HepG2 (cell line): Measurements from ENCODE around the gene NOBOX. TPM values are rescaled to one million over a fixed set of nuclear protein-coding genes. Genes with fewer than 3 reads are reported as not detected.
A peak's percentile ranks its signal among the peaks of the same experiment; 100 is the strongest.

Experiments used
- ATAC-seq: fragments of 200-7000 bp; cut with Tn5 transposase; 3 replicates; pipeline ENCODE4 v1.9.1; 2020; ENCODE audit warnings: mild to moderate bottlenecking, moderate library complexity
- BruUV-seq: library from RNA; stranded (reverse); fragments of 400-500 nt; replicated peaks from 2 replicates; lab custom pipeline; 2021; lab: Mats Ljungman, UMichigan
- CTCF ChIA-PET: fragments of 300-600 bp; formaldehyde crosslinking; extraction: SDS; loops from one replicate; lab custom pipeline; 2021; ENCODE audit warnings: low total read pairs, inconsistent platforms, low intra/inter-chr PET ratio; lab: Yijun Ruan, JAX
- POLR2A ChIA-PET: fragments of 350-600 bp; sonication (Branson Sonifier 250); formaldehyde crosslinking; loops from one replicate; lab custom pipeline; 2020; ENCODE audit warnings: antibody characterized with exemption, inconsistent platforms; lab: Yijun Ruan, JAX
- DNase-seq: peaks from one replicate; pipeline ENCODE4 v3.0.0-alpha.2; 2015; ENCODE audit warnings: low spot score
- FAIRE-seq: peaks from 3 replicates; lab custom pipeline; 2011; peaks lifted over from hg19 to GRCh38; lab: Jason Lieb, UNC
- H2AFZ ChIP-seq: one replicate; pipeline ENCODE4 v1.6.1; 2011; ENCODE audit warnings: low read length, inconsistent platforms
- H3K27ac ChIP-seq: fragments of 300-600 bp; 3 replicates; pipeline ENCODE4 v1.8.0; 2011; ENCODE audit warnings: mixed run types, mild to moderate bottlenecking, mixed read lengths, low read length, inconsistent platforms; ENCODE audit not compliant: insufficient read depth; ENCODE audit errors: extremely low read length
- H3K27me3 ChIP-seq, 2 experiments: fragments of 200-600 bp in 1 of 2; 2 replicates in 1 of 2; 3 replicates in 1 of 2; pipeline versions ENCODE4 v1.6.0 to v1.8.0; 2011; ENCODE audit warnings: low read length in 2 of 2, mild to moderate bottlenecking in 2 of 2, moderate library complexity in 2 of 2, inconsistent platforms in 1 of 2; ENCODE audit not compliant: insufficient read depth in 2 of 2, control insufficient read depth in 1 of 2
- H3K36me3 ChIP-seq, 2 experiments: fragments of 200-600 bp in 1 of 2; replicated peaks in 1 of 2; 2 replicates in 1 of 2; 3 replicates in 1 of 2; pipeline versions ENCODE4 v1.5.1 to v1.8.0; 2011; ENCODE audit warnings: low read length in 2 of 2, inconsistent platforms in 1 of 2; ENCODE audit not compliant: insufficient read depth in 2 of 2, control insufficient read depth in 1 of 2
- H3K4me1 ChIP-seq: 2 replicates; pipeline ENCODE4 v1.5.1; 2012; ENCODE audit warnings: low read length, inconsistent platforms; ENCODE audit not compliant: insufficient read depth
- H3K4me2 ChIP-seq: 2 replicates; pipeline ENCODE4 v1.6.0; 2011; ENCODE audit warnings: low read depth, low read length, inconsistent platforms
- H3K4me3 ChIP-seq, 3 experiments: fragments of 200-600 bp in 1 of 3; sonication (generic), shearing (Covaris generic) in 1 of 3; replicated peaks in 1 of 3; 2 replicates each; pipeline ENCODE4 v1.5.1; 2011 to 2016; ENCODE audit warnings: low read length in 3 of 3, inconsistent platforms in 2 of 3, low read depth in 2 of 3, mild to moderate bottlenecking in 2 of 3, control low read depth in 1 of 3, mixed read lengths in 1 of 3; ENCODE audit not compliant: insufficient read depth in 1 of 3
- H3K79me2 ChIP-seq: one replicate; pipeline ENCODE4 v1.6.1; 2011; ENCODE audit warnings: low read length, inconsistent platforms; ENCODE audit not compliant: insufficient read depth
- H3K9ac ChIP-seq: 2 replicates; pipeline ENCODE4 v1.6.0; 2011; ENCODE audit warnings: mild to moderate bottlenecking, low read depth, low read length, inconsistent platforms; ENCODE audit not compliant: insufficient read depth
- H3K9me3 ChIP-seq: 2 replicates; pipeline ENCODE4 v1.5.1; 2012; ENCODE audit warnings: mild to moderate bottlenecking, low read length
- H4K20me1 ChIP-seq: 2 replicates; pipeline ENCODE4 v1.6.0; 2011; ENCODE audit warnings: inconsistent platforms, mild to moderate bottlenecking, low read length, moderate library complexity; ENCODE audit not compliant: insufficient read depth
- AGO1 ChIP-seq: fragments of 200-400 bp; formaldehyde crosslinking; IDR thresholded peaks from 2 replicates; pipeline ENCODE4 v1.6.1; 2017; ENCODE audit warnings: mild to moderate bottlenecking, low read depth, low read length, moderate library complexity; ENCODE audit not compliant: poor library complexity, severe bottlenecking
- ARID2 ChIP-seq: sonication (generic); formaldehyde crosslinking; IDR thresholded peaks from 2 replicates; pipeline ENCODE4 v1.8.1; 2022; ENCODE audit warnings: mild to moderate bottlenecking, missing genetic modification reagents, borderline replicate concordance
- BCL6 ChIP-seq: IDR thresholded peaks from 2 replicates; pipeline ENCODE4 v1.6.1; 2016; ENCODE audit warnings: missing genetic modification reagents, missing compliant biosample characterization
- CREM ChIP-seq, 2 experiments: sonication (generic) in 1 of 2; formaldehyde crosslinking in 1 of 2; IDR thresholded peaks; 2 replicates each; pipeline versions ENCODE4 v1.4.0 to v1.6.1; 2016 to 2020; ENCODE audit warnings: antibody characterized with exemption in 1 of 2, mild to moderate bottlenecking in 1 of 2, missing genetic modification reagents in 1 of 2
- FOXO4 ChIP-seq: sonication (generic); formaldehyde crosslinking; conservative IDR thresholded peaks from 2 replicates; pipeline ENCODE4 v1.8.1; 2023; ENCODE audit warnings: missing genetic modification reagents
- HMG20A ChIP-seq: IDR thresholded peaks from 2 replicates; pipeline ENCODE4 v1.6.1; 2016; ENCODE audit warnings: borderline replicate concordance
- HMGA1 ChIP-seq: sonication (generic); formaldehyde crosslinking; conservative IDR thresholded peaks from 2 replicates; pipeline ENCODE4 v1.4.0; 2020; ENCODE audit warnings: missing genetic modification reagents
- KDM3A ChIP-seq: IDR thresholded peaks from 2 replicates; pipeline ENCODE4 v1.6.1; 2018; ENCODE audit warnings: low read depth, missing compliant biosample characterization
- POLR2G ChIP-seq: fragments of 200-400 bp; formaldehyde crosslinking; IDR thresholded peaks from 2 replicates; pipeline ENCODE4 v1.6.1; 2018; ENCODE audit warnings: mild to moderate bottlenecking, low read depth, low read length, moderate library complexity
- RARA ChIP-seq: IDR thresholded peaks from 2 replicates; pipeline ENCODE4 v1.6.1; 2016; ENCODE audit warnings: missing genetic modification reagents, missing compliant biosample characterization
- SKI ChIP-seq: fragments of 450-650 bp; IDR thresholded peaks from one replicate; pipeline ENCODE4 v1.6.1; 2018; ENCODE audit warnings: mild to moderate bottlenecking; ENCODE audit not compliant: partially characterized antibody
- SMYD3 ChIP-seq: sonication (generic); formaldehyde crosslinking; IDR thresholded peaks from 2 replicates; pipeline ENCODE4 v1.8.1; 2023; ENCODE audit warnings: mild to moderate bottlenecking, missing genetic modification reagents
- SOX6 ChIP-seq, 2 experiments: fragments of 450-650 bp in 1 of 2; sonication (generic) in 1 of 2; formaldehyde crosslinking in 1 of 2; IDR thresholded peaks; 2 replicates each; pipeline versions ENCODE4 v1.4.0 to v1.6.1; 2017 to 2020; ENCODE audit warnings: antibody characterized with exemption in 1 of 2, mild to moderate bottlenecking in 1 of 2, missing genetic modification reagents in 1 of 2
- TBL1XR1 ChIP-seq: fragments of 150-350 bp; IDR thresholded peaks from 2 replicates; pipeline ENCODE4 v1.6.1; 2014; ENCODE audit warnings: borderline replicate concordance, low read length; ENCODE audit not compliant: partially characterized antibody
- ZC3H13 ChIP-seq: sonication (generic); formaldehyde crosslinking; IDR thresholded peaks from 2 replicates; pipeline ENCODE4 v1.8.1; 2023; ENCODE audit warnings: mild to moderate bottlenecking, missing genetic modification reagents, moderate library complexity
- ZNF460 ChIP-seq: sonication (generic); formaldehyde crosslinking; IDR thresholded peaks from 2 replicates; pipeline ENCODE4 v1.5.1; 2020; ENCODE audit warnings: missing genetic modification reagents, mild to moderate bottlenecking, borderline replicate concordance
- ZNF484 ChIP-seq: sonication (generic); formaldehyde crosslinking; IDR thresholded peaks from 2 replicates; pipeline ENCODE4 v1.5.1; 2020; ENCODE audit warnings: mild to moderate bottlenecking, low read depth, missing genetic modification reagents, borderline replicate concordance
- ZNF644 ChIP-seq: IDR thresholded peaks from 2 replicates; pipeline ENCODE4 v1.6.1; 2016; ENCODE audit warnings: low read depth
- WGBS: methylation state at CpG from one replicate; pipeline ENCODE4 v1.1.6; 2017; ENCODE audit warnings: low lambda C conversion rate; 5-methylcytosine and 5-hydroxymethylcytosine counted together
- in situ Hi-C: cut with HindIII; loops from 2 replicates; pipeline ENCODE4 v1.10.0; 2017; ENCODE audit warnings: low pct_unique_long_range_greater_than_20kb; ENCODE audit not compliant: extremely low pct_ligation_motif_present
- intact Hi-C: fragments of 100-400 bp; cut with micrococcal nuclease; formaldehyde crosslinking; loops from one replicate; pipeline ENCODE4 v1.10.0; 2022; ENCODE audit not compliant: unreplicated experiment
- polyA plus RNA-seq, 8 experiments: library from polyadenylated mRNA; depleted of rRNA in 3 of 8; stranded (reverse) in 7 of 8; unstranded in 1 of 8; fragments of >200 nt; fragmentation: Illumina TruSeq in 4 of 8; extraction: Trizol in 4 of 8; gene quantifications; 2 replicates each; pipeline versions ENCODE4 v1.2.1 to v1.2.3, GENCODE V29; 2011 to 2016; ENCODE audit warnings: low read depth in 4 of 8, missing spikeins in 1 of 8, mixed read lengths in 1 of 8; ENCODE audit not compliant: insufficient read depth in 1 of 8
- total RNA-seq, 5 experiments: library from RNA; depleted of rRNA; stranded (reverse); fragments of >200 nt; fragmentation: Illumina TruSeq; extraction: Trizol; gene quantifications; 2 replicates each; pipeline ENCODE4 v1.2.3, GENCODE V29; 2016; ENCODE audit warnings: low read depth in 1 of 5

NOBOX gene
- total and polyA plus RNA-seq, 2 of the 13 experiments (the other 11 are each of a cell fraction or from before 2014, with no cell fraction given): not detected

- H3K4me3 ChIP-seq: no peak overlapping the region
- CTCF ChIA-PET: no interaction called here
These were observed 36.3 kb upstream of the NOBOX start for GRCh38 chr7:144439717-144440205.

DNA sequence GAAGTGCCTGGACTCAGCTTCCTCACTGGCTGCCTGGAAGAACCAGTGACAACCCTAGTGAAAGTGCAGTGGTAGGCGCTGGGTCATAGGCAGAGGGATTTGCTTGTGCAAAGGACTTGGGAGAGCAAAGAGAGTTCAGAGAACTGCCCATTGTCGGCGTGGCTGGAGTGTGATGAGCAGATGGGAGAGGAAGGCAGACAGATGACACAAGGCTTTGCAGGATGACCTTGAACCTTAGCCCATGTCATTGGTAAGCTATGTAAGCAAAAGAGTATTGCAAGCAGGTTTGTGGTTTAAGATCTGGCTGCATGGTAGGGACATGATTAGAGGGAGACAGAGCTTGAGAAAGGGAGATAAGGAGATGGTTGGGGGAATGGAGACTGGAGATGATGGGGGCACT, 35.3 kb upstream of the NOBOX start:
- FAIRE-seq: peak; percentile 63
- no peaks in the 10 kb centered on the region for H3K36me3 ChIP-seq
- no peak overlapping the region for H3K9ac ChIP-seq
- H3K4me1 ChIP-seq: peaks cover 22% of the 10 kb centered on the region
- peaks cover 0 to 3% of the 10 kb centered on the region in 2 experiments; a peak in 1 of 5 replicates for H3K27me3 ChIP-seq
- BruUV-seq: no TSS peak
- H3K4me2 ChIP-seq: 0 out of 2 replicates have a peak overlapping the region, but pooled peaks have one; percentile 21
- no peak overlapping the region for H2AFZ ChIP-seq
- ATAC-seq: peak; percentile 79
- peak; percentile 55 for DNase-seq
- WGBS: 0% methylated on average over 3 of the region's 3 CpGs
- no peaks in the 10 kb centered on the region for H3K9me3 ChIP-seq
- POLR2A ChIA-PET: no interaction called here
- no peaks in the 10 kb centered on the region for H3K79me2 ChIP-seq
- intact Hi-C loops: no loop called here
- CTCF ChIA-PET: no interaction called here
- in situ Hi-C loops: no loop called here
- H3K27ac ChIP-seq: no peak overlapping the region
- H3K4me3 ChIP-seq: no peak overlapping the region
- H4K20me1 ChIP-seq: no peaks in the 10 kb centered on the region
- TF ChIP-seq HMG20A (CRISPR knock-in tag): peak; percentile 77; the same call in 1 of the 2 replicates
- 0 out of 2 replicates have a peak, but pooled peaks have one; percentile 21 for TF ChIP-seq BCL6 (CRISPR knock-in tag)
- TF ChIP-seq KDM3A: no peak
- peak; percentile 83 for TF ChIP-seq RARA (CRISPR knock-in tag)
- no peak for TF ChIP-seq POLR2G
- TF ChIP-seq SOX6 (IDR thresholded peaks at IDR 0.05): no peak
- peak; percentile 29; the same call in 1 of the 2 replicates for TF ChIP-seq SOX6 (CRISPR knock-in tag; IDR thresholded peaks at IDR 0.05)
- TF ChIP-seq ZC3H13: no peak
- TF ChIP-seq SMYD3: no peak
- TF ChIP-seq CREM (IDR thresholded peaks at IDR 0.05): no peak
- TF ChIP-seq CREM (CRISPR knock-in tag; IDR thresholded peaks at IDR 0.05): no peak
- TF ChIP-seq SKI: peak; percentile 49
- peak; percentile 64; the same call in 1 of the 2 replicates for TF ChIP-seq ZNF644 (CRISPR knock-in tag)
- no peak for TF ChIP-seq HMGA1 (CRISPR knock-in tag)
- no peak for TF ChIP-seq TBL1XR1

More at GRCh38 chr7:144439717-144440205, 36.3 kb upstream of the NOBOX start:
- DNase-seq (no peak), FAIRE-seq (no peak), ATAC-seq (no peak)
- peaks cover 0 to 3% of the 10 kb centered on the region in 2 experiments; a peak in 1 of 5 replicates for H3K27me3 ChIP-seq
- TF ChIP-seq ARID2 (no peak), ZNF460 (CRISPR knock-in tag) (no peak), FOXO4 (CRISPR knock-in tag) (no peak), ZNF484 (no peak), AGO1 (no peak)
- no peak overlapping the region for H2AFZ ChIP-seq
- no peak overlapping the region for H3K9ac ChIP-seq
- no peaks in the 10 kb centered on the region for H3K9me3 ChIP-seq
- 11% methylated on average over 5 of the region's 5 CpGs for WGBS
- POLR2A ChIA-PET: no interaction called here
- H4K20me1 ChIP-seq: no peaks in the 10 kb centered on the region
- BruUV-seq: no TSS peak
- H3K79me2 ChIP-seq: no peaks in the 10 kb centered on the region
- intact Hi-C loops: no loop called here
- H3K4me1 ChIP-seq: peaks cover 22% of the 10 kb centered on the region
- in situ Hi-C loops: no loop called here
- H3K36me3 ChIP-seq: no peaks in the 10 kb centered on the region
- H3K27ac ChIP-seq: no peak overlapping the region
- H3K4me2 ChIP-seq: no peak overlapping the region
